ENCODE results near the gene DOK5. TPM values are rescaled to one million over a fixed set of nuclear protein-coding genes. Genes with fewer than 3 reads are reported as not detected.

The DOK5 gene
- total and polyA plus RNA-seq, 2 donors (not counting 3 experiments of a cell fraction or from before 2014, with no cell fraction given) = 3.5 to 14.2 TPM

GRCh38 chr20:54625497-54625896 lies 150.1 kb downstream of the DOK5 start:
- H3K27me3 ChIP-seq (ENCODE audit: control insufficient read depth in 2 of 2, insufficient read depth in 2 of 2, low read length in 2 of 2) = peaks cover 0 to 1% of the 10 kb centered on the region in 2 experiments
- POLR2A ChIA-PET = no interaction called here
- no peak for DNase-seq (ENCODE audit: low read depth, low spot score)
- H3K27ac ChIP-seq (ENCODE audit: insufficient read depth, low read depth, low read length) = no peak overlapping the region
- no peaks in the 10 kb centered on the region for H4K20me1 ChIP-seq (replicated peaks; ENCODE audit: control insufficient read depth, extremely low read depth, insufficient read depth, low read length)
- no peaks in the 10 kb centered on the region for H3K79me2 ChIP-seq (ENCODE audit: control insufficient read depth, insufficient read depth, low read length)
- intact Hi-C loops (cut with micrococcal nuclease) (no loop called here), dilution Hi-C loops (cut with MboI; ENCODE audit: extremely low pct_ligation_motif_present, low sequenced_read_pairs) (no loop called here)
- no peak overlapping the region for H3K9ac ChIP-seq (replicated peaks; ENCODE audit: extremely low read depth, insufficient read depth, low read length)
- H3K4me3 ChIP-seq (replicated peaks in 1 of 3; ENCODE audit: insufficient read depth in 1 of 3, low read depth in 1 of 3, low read length in 3 of 3) = no peak overlapping the region
- H3K9me1 ChIP-seq (replicated peaks; ENCODE audit: control insufficient read depth, extremely low read depth, insufficient read depth, low read length) = no peaks in the 10 kb centered on the region
- TF ChIP-seq EZH2 (IDR thresholded peaks at IDR 0.05; ENCODE audit: borderline replicate concordance, low read depth, low read length, severe bottlenecking) (no peak), POLR2AphosphoS5 (IDR thresholded peaks at IDR 0.05; ENCODE audit: insufficient read depth, low read depth, low read length) (no peak), CTCF (IDR thresholded peaks at IDR 0.05; ENCODE audit: extremely low read depth in 1 of 2, insufficient read depth in 1 of 2, low read depth in 1 of 2, low read length in 2 of 2) (no peak), POLR2A (IDR thresholded peaks at IDR 0.05; ENCODE audit: low read depth, low read length) (no peak), JUN (IDR thresholded peaks at IDR 0.05; ENCODE audit: borderline replicate concordance, insufficient read depth, insufficient read length, low read depth) (no peak), MAX (IDR thresholded peaks at IDR 0.05; ENCODE audit: insufficient read depth, insufficient read length) (no peak), MYC (IDR thresholded peaks at IDR 0.05; ENCODE audit: low read depth, low read length) (no peak), GATA2 (IDR thresholded peaks at IDR 0.05; ENCODE audit: insufficient read depth, insufficient read length, low read depth, low read length) (no peak), FOS (IDR thresholded peaks at IDR 0.05; ENCODE audit: borderline replicate concordance, insufficient read depth, low read length) (no peak)
- FAIRE-seq = no peak
- no peaks in the 10 kb centered on the region for H3K4me1 ChIP-seq (ENCODE audit: control insufficient read depth, extremely low read depth, insufficient read depth, low read length)
- H3K36me3 ChIP-seq (ENCODE audit: control insufficient read depth in 2 of 2, extremely low read depth in 1 of 2, insufficient read depth in 2 of 2, low read length in 2 of 2) = no peaks in the 10 kb centered on the region
- H3K9me3 ChIP-seq (replicated peaks; ENCODE audit: control insufficient read depth, insufficient read depth, low read length) = no peaks in the 10 kb centered on the region
- no TSS peak for BruUV-seq (replicated peaks)
- CTCF ChIA-PET = interaction anchor here (1.2 kb wide), 1 partner anchor 418 kb away, joined by 4 read pairs; the partner anchor contains the start of gene PFDN4
- H2AFZ ChIP-seq (ENCODE audit: low read depth, low read length) = no peak overlapping the region
- H3K4me2 ChIP-seq (ENCODE audit: insufficient read depth, low read length) = no peak overlapping the region
